GM12801 (cell line): ENCODE results near the gene AKAP7.

Source experiments
- CTCF ChIP-seq: IDR thresholded peaks from one replicate; pipeline ENCODE4 v1.5.1; 2011; ENCODE audit warnings: control low read depth; ENCODE audit not compliant: insufficient read length; ENCODE audit errors: extremely low read depth

Gene AKAP7

GRCh38 chr6:131135244-131136020 is at the start of gene AKAP7:
AKAP7 (plus strand) TSS chr6:131135467; CDS start chr6:131135764, 297 bp downstream.
- no peak for TF ChIP-seq CTCF

DNA sequence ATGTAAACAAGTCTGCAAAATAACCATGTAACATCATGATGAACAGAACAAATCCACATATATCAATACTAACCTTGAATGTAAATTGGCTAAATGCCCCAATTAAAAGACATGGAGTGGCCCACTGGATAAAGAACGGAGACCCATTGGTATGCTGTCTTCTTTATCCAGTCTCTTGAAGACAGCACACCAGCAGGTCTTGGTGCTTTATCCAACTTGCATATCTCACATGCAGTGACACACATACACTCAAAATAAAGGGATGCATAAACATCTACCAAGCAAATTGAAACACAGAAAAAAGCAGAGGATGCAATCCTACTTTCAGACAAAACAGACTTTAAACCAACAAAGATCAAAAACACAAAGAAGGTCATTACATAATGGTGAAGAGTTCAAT is 41.9 kb upstream of the AKAP7 start:
- TF ChIP-seq CTCF, result no peak

DNA sequence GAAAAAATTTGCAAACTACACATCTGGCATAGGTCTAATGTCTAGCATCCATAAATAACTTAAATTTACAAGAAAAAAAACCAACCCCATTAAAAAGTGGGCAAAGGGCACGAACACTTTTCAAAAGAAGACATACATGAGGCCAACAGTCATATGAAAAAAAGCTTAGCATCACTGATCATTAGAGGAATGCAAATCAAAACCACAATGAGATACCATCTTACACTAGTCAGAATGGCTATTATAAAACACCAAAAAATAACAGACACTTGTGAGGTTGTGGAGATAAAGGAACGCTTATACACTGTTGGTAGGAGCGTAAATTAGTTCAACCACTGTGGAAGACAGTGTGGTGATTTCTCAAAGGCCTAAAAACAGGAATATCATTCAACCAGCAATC is 38.5 kb upstream of the AKAP7 start:
- TF ChIP-seq CTCF, result no peak

GRCh38 chr6:131101911-131102680 is 33.2 kb upstream of the AKAP7 start:
- TF ChIP-seq CTCF, result no peak

DNA sequence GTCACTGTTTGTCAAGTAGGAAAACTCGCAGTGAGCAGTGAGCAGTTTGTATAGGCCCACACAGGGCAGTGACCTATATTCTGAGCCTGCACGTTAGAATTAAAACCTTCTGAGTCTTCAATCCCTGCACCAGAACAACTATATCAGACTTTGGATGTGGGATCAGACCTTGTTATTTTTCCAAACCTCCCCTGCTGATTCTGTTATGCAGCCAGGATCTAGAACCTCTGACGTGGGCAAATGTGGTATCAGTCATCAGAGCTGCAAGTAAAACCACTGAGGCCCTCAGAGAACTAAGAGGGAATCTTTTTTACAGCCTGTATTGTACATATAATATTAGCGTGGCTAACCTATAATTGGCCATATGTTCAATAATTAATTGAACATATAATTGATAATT is 32.0 kb upstream of the AKAP7 start:
- TF ChIP-seq CTCF, result no peak

GRCh38 chr6:131103901-131104300 is 31.4 kb upstream of the AKAP7 start:
- no peak for TF ChIP-seq CTCF

- TF ChIP-seq CTCF, result no peak
These were observed 28.1 kb upstream of the AKAP7 start for GRCh38 chr6:131107151-131107550.
